ENCODE measurements around the gene AKT2.

DNA sequence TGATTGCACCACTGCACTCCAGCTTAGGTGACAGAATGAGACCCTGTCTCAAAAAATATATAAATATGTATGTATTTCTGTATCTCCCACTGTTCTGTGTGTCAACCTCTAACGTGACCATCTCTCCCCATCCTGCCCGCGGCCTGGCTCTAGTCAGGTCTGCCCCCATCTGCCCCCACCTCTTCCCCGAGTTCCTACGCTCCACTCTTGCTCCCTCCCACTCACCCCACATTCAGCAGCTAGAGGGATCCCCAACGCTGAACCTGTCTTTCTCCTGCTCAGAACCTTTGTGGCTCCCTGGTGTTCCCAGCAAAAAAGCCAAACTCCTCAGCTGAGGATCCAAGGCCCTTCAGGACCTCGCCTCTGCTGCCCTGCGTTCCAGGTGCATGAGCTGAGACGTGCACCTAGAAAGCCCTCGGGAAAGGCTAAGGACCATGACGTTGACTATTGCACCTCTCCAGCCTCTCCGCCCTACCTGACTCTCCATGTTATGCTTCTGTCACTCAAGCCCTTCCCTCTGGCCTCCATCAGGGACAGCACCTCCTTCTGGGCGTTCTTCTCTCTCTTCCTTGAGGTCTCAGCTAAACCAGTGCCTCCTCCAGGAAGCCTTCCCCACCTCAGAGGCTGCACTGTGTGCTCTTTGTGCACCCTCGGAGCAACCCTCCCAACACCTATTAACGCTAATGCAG is 18.1 kb downstream of the AKT2 start:
- TF ChIP-seq, protein P1, sequence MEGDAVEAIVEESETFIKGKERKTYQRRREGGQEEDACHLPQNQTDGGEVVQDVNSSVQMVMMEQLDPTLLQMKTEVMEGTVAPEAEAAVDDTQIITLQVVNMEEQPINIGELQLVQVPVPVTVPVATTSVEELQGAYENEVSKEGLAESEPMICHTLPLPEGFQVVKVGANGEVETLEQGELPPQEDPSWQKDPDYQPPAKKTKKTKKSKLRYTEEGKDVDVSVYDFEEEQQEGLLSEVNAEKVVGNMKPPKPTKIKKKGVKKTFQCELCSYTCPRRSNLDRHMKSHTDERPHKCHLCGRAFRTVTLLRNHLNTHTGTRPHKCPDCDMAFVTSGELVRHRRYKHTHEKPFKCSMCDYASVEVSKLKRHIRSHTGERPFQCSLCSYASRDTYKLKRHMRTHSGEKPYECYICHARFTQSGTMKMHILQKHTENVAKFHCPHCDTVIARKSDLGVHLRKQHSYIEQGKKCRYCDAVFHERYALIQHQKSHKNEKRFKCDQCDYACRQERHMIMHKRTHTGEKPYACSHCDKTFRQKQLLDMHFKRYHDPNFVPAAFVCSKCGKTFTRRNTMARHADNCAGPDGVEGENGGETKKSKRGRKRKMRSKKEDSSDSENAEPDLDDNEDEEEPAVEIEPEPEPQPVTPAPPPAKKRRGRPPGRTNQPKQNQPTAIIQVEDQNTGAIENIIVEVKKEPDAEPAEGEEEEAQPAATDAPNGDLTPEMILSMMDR (conservative IDR thresholded peaks at IDR 0.05) = no peak
- no peak for TF ChIP-seq EZH2 (IDR thresholded peaks at IDR 0.05; ENCODE audit: low read depth)

All from PC-9 (cell line).